NOMO-1 treated with DMSO at 0.1 percent for 48 hours (cell line): ENCODE measurements around the gene PGLYRP1.

ENCODE experiments used
- DNase-seq: peaks from one replicate; lab custom pipeline; 2025; ENCODE audit not compliant: unreplicated experiment; lab: John Stamatoyannopoulos, UW

Gene PGLYRP1

GRCh38 chr19:46033401-46033800, 10.5 kb upstream of the PGLYRP1 start:
- DNase-seq, result no peak

GRCh38 chr19:46032597-46033025, 9.8 kb upstream of the PGLYRP1 start:
- no peak for DNase-seq

GRCh38 chr19:46031781-46032596, 9.1 kb upstream of the PGLYRP1 start:
- no peak for DNase-seq

GRCh38 chr19:46030812-46031550, 8.1 kb upstream of the PGLYRP1 start:
- DNase-seq, result no peak

GRCh38 chr19:46025835-46026234, 3.0 kb upstream of the PGLYRP1 start:
- peak; percentile 86 for DNase-seq

GRCh38 chr19:46023311-46023779, 492 bp upstream of the PGLYRP1 start:
- DNase-seq, result peak; percentile 33

GRCh38 chr19:46022061-46022430, 807 bp downstream of the PGLYRP1 start:
- DNase-seq, result no peak

GRCh38 chr19:46021531-46022041, 1.3 kb downstream of the PGLYRP1 start:
- DNase-seq, result no peak

GRCh38 chr19:46020819-46021125, 2.1 kb downstream of the PGLYRP1 start:
- no peak for DNase-seq

- no peak for DNase-seq
These were observed 3.6 kb downstream of the PGLYRP1 start for GRCh38 chr19:46019270-46019669.

- DNase-seq, result no peak
These were observed 4.1 kb downstream of the PGLYRP1 start for GRCh38 chr19:46018729-46019251.

GRCh38 chr19:46017874-46018675, 4.8 kb downstream of the PGLYRP1 start:
- DNase-seq, result no peak

- DNase-seq, result no peak
These were observed 5.8 kb downstream of the PGLYRP1 start for GRCh38 chr19:46017095-46017429.

GRCh38 chr19:46016426-46017094, 6.3 kb downstream of the PGLYRP1 start:
- peak; percentile 62 for DNase-seq

- no peak for DNase-seq
These were observed 7.0 kb downstream of the PGLYRP1 start for GRCh38 chr19:46015687-46016425.

- no peak for DNase-seq
These were observed 7.7 kb downstream of the PGLYRP1 start for GRCh38 chr19:46014941-46015686.

- no peak for DNase-seq
These were observed 8.3 kb downstream of the PGLYRP1 start for GRCh38 chr19:46014534-46014933.

GRCh38 chr19:46009530-46010510, 13.0 kb downstream of the PGLYRP1 start:
- peak; percentile 17 for DNase-seq
